WTC11 (cell line): Measurements from ENCODE around the gene TBC1D20.

Source experiments
- FOXK1 ChIP-seq: sonication (generic); formaldehyde crosslinking; IDR thresholded peaks from 2 replicates; pipeline ENCODE4 v1.8.0; 2022; ENCODE audit warnings: mild to moderate bottlenecking, moderate library complexity, missing genetic modification reagents
- MXD4 ChIP-seq: fragments of 250-450 bp; sonication (Bioruptor Pico); IDR thresholded peaks from 2 replicates; pipeline ENCODE4 v1.8.0; 2021; ENCODE audit warnings: mild to moderate bottlenecking, moderate library complexity, borderline replicate concordance
- MYBL2 ChIP-seq: sonication (generic); formaldehyde crosslinking; IDR thresholded peaks from 2 replicates; pipeline ENCODE4 v1.8.1; 2023; ENCODE audit warnings: mild to moderate bottlenecking, moderate library complexity, missing genetic modification reagents
- TEAD4 ChIP-seq: sonication (generic); formaldehyde crosslinking; IDR thresholded peaks from 2 replicates; pipeline ENCODE4 v1.8.0; 2022; ENCODE audit warnings: mild to moderate bottlenecking, missing genetic modification reagents
- ZNF138 ChIP-seq: sonication (generic); formaldehyde crosslinking; conservative IDR thresholded peaks from 2 replicates; pipeline ENCODE4 v1.8.1; 2022; ENCODE audit warnings: mild to moderate bottlenecking, moderate library complexity, missing genetic modification reagents
- TF ChIP-seq, protein P1 (sequence below): fragments of 200-600 bp; IDR thresholded peaks from 2 replicates; pipeline ENCODE4 v1.8.0; 2022; ENCODE audit warnings: antibody characterized with exemption
- TF ChIP-seq, protein P2 (sequence below): sonication (generic); formaldehyde crosslinking; IDR thresholded peaks from 2 replicates; pipeline ENCODE4 v1.8.1; 2023; ENCODE audit warnings: mild to moderate bottlenecking, missing genetic modification reagents, moderate library complexity
- TF ChIP-seq, protein P3 (sequence below): sonication (generic); formaldehyde crosslinking; IDR thresholded peaks from 2 replicates; pipeline ENCODE4 v1.8.1; 2022; ENCODE audit warnings: mild to moderate bottlenecking, moderate library complexity, missing genetic modification reagents
- TF ChIP-seq, protein P4 (sequence below): sonication (generic); formaldehyde crosslinking; IDR thresholded peaks from 2 replicates; pipeline ENCODE4 v1.8.0; 2022; ENCODE audit warnings: mild to moderate bottlenecking, missing genetic modification reagents
- TF ChIP-seq, protein P5 (sequence below): sonication (generic); formaldehyde crosslinking; IDR thresholded peaks from 2 replicates; pipeline ENCODE4 v1.8.1; 2022; ENCODE audit warnings: low read depth, missing genetic modification reagents, borderline replicate concordance
- TF ChIP-seq, protein P6 (sequence below): sonication (generic); formaldehyde crosslinking; conservative IDR thresholded peaks from 2 replicates; pipeline ENCODE4 v1.8.1; 2023; ENCODE audit warnings: mild to moderate bottlenecking, low read depth, missing genetic modification reagents, moderate library complexity

DNA sequence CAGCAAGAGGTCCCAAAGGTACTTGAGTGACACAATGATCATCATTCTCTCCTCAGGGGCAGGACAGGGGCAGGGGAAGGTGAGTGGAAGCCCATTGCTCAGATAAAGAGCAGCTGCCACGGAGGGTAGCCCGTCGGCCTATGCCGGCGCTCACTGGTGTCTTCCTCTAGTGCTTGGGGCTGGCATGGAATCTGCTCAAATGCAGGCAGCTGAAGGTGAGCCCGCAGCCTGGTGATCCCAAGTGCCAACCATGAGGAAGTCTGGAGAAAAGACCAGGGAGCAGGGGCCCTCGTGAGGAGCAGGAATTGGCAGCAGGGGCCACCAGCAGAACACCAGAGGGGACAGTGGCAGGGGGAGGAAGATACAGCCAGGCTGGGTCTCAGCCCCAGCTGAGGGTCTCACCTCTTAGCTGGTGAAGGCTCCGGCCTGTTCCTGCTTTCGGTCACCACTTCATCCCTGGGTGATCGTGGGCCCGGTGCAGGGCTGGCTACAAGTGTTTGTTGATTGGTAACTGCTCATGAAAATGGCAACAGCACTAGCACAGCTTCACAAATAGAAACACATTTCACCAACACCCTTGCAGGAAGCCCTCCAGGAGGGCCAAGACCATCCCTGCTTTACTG, 29.5 kb downstream of the TBC1D20 start:
- TF ChIP-seq, protein P1, sequence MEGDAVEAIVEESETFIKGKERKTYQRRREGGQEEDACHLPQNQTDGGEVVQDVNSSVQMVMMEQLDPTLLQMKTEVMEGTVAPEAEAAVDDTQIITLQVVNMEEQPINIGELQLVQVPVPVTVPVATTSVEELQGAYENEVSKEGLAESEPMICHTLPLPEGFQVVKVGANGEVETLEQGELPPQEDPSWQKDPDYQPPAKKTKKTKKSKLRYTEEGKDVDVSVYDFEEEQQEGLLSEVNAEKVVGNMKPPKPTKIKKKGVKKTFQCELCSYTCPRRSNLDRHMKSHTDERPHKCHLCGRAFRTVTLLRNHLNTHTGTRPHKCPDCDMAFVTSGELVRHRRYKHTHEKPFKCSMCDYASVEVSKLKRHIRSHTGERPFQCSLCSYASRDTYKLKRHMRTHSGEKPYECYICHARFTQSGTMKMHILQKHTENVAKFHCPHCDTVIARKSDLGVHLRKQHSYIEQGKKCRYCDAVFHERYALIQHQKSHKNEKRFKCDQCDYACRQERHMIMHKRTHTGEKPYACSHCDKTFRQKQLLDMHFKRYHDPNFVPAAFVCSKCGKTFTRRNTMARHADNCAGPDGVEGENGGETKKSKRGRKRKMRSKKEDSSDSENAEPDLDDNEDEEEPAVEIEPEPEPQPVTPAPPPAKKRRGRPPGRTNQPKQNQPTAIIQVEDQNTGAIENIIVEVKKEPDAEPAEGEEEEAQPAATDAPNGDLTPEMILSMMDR: no peak
- TF ChIP-seq, protein P2, sequence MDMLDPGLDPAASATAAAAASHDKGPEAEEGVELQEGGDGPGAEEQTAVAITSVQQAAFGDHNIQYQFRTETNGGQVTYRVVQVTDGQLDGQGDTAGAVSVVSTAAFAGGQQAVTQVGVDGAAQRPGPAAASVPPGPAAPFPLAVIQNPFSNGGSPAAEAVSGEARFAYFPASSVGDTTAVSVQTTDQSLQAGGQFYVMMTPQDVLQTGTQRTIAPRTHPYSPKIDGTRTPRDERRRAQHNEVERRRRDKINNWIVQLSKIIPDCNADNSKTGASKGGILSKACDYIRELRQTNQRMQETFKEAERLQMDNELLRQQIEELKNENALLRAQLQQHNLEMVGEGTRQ: no peak
- no peak for TF ChIP-seq TEAD4
- no peak for TF ChIP-seq ZNF138
- TF ChIP-seq, protein P3, sequence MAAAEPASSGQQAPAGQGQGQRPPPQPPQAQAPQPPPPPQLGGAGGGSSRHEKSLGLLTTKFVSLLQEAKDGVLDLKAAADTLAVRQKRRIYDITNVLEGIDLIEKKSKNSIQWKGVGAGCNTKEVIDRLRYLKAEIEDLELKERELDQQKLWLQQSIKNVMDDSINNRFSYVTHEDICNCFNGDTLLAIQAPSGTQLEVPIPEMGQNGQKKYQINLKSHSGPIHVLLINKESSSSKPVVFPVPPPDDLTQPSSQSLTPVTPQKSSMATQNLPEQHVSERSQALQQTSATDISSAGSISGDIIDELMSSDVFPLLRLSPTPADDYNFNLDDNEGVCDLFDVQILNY (CRISPR knock-in tag): no peak
- TF ChIP-seq, protein P4, sequence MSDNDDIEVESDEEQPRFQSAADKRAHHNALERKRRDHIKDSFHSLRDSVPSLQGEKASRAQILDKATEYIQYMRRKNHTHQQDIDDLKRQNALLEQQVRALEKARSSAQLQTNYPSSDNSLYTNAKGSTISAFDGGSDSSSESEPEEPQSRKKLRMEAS (CRISPR knock-in tag): no peak
- TF ChIP-seq, protein P5, sequence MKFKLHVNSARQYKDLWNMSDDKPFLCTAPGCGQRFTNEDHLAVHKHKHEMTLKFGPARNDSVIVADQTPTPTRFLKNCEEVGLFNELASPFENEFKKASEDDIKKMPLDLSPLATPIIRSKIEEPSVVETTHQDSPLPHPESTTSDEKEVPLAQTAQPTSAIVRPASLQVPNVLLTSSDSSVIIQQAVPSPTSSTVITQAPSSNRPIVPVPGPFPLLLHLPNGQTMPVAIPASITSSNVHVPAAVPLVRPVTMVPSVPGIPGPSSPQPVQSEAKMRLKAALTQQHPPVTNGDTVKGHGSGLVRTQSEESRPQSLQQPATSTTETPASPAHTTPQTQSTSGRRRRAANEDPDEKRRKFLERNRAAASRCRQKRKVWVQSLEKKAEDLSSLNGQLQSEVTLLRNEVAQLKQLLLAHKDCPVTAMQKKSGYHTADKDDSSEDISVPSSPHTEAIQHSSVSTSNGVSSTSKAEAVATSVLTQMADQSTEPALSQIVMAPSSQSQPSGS (CRISPR knock-in tag): no peak
- TF ChIP-seq, protein P6, sequence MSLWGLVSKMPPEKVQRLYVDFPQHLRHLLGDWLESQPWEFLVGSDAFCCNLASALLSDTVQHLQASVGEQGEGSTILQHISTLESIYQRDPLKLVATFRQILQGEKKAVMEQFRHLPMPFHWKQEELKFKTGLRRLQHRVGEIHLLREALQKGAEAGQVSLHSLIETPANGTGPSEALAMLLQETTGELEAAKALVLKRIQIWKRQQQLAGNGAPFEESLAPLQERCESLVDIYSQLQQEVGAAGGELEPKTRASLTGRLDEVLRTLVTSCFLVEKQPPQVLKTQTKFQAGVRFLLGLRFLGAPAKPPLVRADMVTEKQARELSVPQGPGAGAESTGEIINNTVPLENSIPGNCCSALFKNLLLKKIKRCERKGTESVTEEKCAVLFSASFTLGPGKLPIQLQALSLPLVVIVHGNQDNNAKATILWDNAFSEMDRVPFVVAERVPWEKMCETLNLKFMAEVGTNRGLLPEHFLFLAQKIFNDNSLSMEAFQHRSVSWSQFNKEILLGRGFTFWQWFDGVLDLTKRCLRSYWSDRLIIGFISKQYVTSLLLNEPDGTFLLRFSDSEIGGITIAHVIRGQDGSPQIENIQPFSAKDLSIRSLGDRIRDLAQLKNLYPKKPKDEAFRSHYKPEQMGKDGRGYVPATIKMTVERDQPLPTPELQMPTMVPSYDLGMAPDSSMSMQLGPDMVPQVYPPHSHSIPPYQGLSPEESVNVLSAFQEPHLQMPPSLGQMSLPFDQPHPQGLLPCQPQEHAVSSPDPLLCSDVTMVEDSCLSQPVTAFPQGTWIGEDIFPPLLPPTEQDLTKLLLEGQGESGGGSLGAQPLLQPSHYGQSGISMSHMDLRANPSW: no peak
- no peak for TF ChIP-seq MXD4 (CRISPR knock-in tag)
- TF ChIP-seq FOXK1 (CRISPR knock-in tag): no peak
- no peak for TF ChIP-seq MYBL2 (CRISPR knock-in tag)
